Measurements from ENCODE around the gene TTC7B. TPM values are rescaled to one million over a fixed set of nuclear protein-coding genes. Genes with fewer than 3 reads are reported as not detected.

TTC7B gene
- total RNA-seq, 1 experiment from 2014 or later, result 40.9 TPM

- H3K27ac ChIP-seq (ENCODE audit: low read length), result no peak overlapping the region
- H3K4me3 ChIP-seq (ENCODE audit: low read depth in 2 of 2, low read length in 2 of 2), result no peak overlapping the region
- TF ChIP-seq CTCF (IDR thresholded peaks at IDR 0.05) (no peak), POLR2AphosphoS5 (IDR thresholded peaks at IDR 0.05; ENCODE audit: low read depth, low read length) (no peak), SIN3A (IDR thresholded peaks at IDR 0.05; ENCODE audit: borderline replicate concordance, insufficient read depth, low read depth, low read length) (no peak), REST (IDR thresholded peaks at IDR 0.05; ENCODE audit: insufficient read depth in 1 of 2, low read depth in 2 of 2, low read length in 1 of 2) (no peak), TCF7L2 (IDR thresholded peaks at IDR 0.05; ENCODE audit: low read depth, low read length) (no peak)
- no TSS peak for BruUV-seq (replicated peaks)
- DNase-seq (ENCODE audit: low read depth, low spot score) (no peak), ATAC-seq (no peak)
- no peaks in the 10 kb centered on the region for H3K36me3 ChIP-seq (ENCODE audit: control insufficient read depth, insufficient read depth, low read length)
- in situ Hi-C loops (cut with HindIII; ENCODE audit: low pct_unique_long_range_greater_than_20kb, low sequenced_read_pairs), result no loop called here
- intact Hi-C loops (cut with micrococcal nuclease; ENCODE audit: unreplicated experiment), result no loop called here
- H3K9me3 ChIP-seq (ENCODE audit: control insufficient read depth, insufficient read depth, low read depth, low read length), result no peaks in the 10 kb centered on the region
- no peaks in the 10 kb centered on the region for H3K27me3 ChIP-seq (ENCODE audit: control insufficient read depth, insufficient read depth, low read length)
- no peaks in the 10 kb centered on the region for H3K4me1 ChIP-seq (ENCODE audit: control insufficient read depth, insufficient read depth, low read length)
- POLR2A ChIA-PET, result no interaction called here
- CTCF ChIA-PET, result interaction anchor here (0.6 kb wide), 1 partner anchor 8 kb away, joined by 5 read pairs; no protein-coding TSS in a partner anchor
These were observed 316.1 kb downstream of the TTC7B start for GRCh38 chr14:90499908-90500664.

GRCh38 chr14:90499121-90499520 is 317.1 kb downstream of the TTC7B start:
- no peaks in the 10 kb centered on the region for H3K9me3 ChIP-seq (ENCODE audit: control insufficient read depth, insufficient read depth, low read depth, low read length)
- BruUV-seq (replicated peaks), result no TSS peak
- in situ Hi-C loops (cut with HindIII; ENCODE audit: low pct_unique_long_range_greater_than_20kb, low sequenced_read_pairs) (no loop called here), intact Hi-C loops (cut with micrococcal nuclease; ENCODE audit: unreplicated experiment) (no loop called here)
- no peak for TF ChIP-seq POLR2AphosphoS5 (IDR thresholded peaks at IDR 0.05; ENCODE audit: low read depth, low read length)
- no peak for TF ChIP-seq CTCF (IDR thresholded peaks at IDR 0.05)
- TF ChIP-seq REST (IDR thresholded peaks at IDR 0.05; ENCODE audit: insufficient read depth in 1 of 2, low read depth in 2 of 2, low read length in 1 of 2), result no peak
- TF ChIP-seq TCF7L2 (IDR thresholded peaks at IDR 0.05; ENCODE audit: low read depth, low read length), result no peak
- TF ChIP-seq SIN3A (IDR thresholded peaks at IDR 0.05; ENCODE audit: borderline replicate concordance, insufficient read depth, low read depth, low read length), result no peak
- no peaks in the 10 kb centered on the region for H3K27me3 ChIP-seq (ENCODE audit: control insufficient read depth, insufficient read depth, low read length)
- H3K27ac ChIP-seq (ENCODE audit: low read length), result no peak overlapping the region
- no peak for ATAC-seq
- no peak for DNase-seq (ENCODE audit: low read depth, low spot score)
- CTCF ChIA-PET, result no interaction called here
- H3K36me3 ChIP-seq (ENCODE audit: control insufficient read depth, insufficient read depth, low read length), result no peaks in the 10 kb centered on the region
- POLR2A ChIA-PET, result no interaction called here
- H3K4me1 ChIP-seq (ENCODE audit: control insufficient read depth, insufficient read depth, low read length), result no peaks in the 10 kb centered on the region
- H3K4me3 ChIP-seq (ENCODE audit: low read depth in 2 of 2, low read length in 2 of 2), result no peak overlapping the region
